Left lung (tissue), 10 donors: ENCODE results near the gene RASSF3. TPM values are rescaled to one million over a fixed set of nuclear protein-coding genes. Genes with fewer than 3 reads are reported as not detected.

Experiments used
- ATAC-seq: fragments of 200-7000 bp; cut with Tn5 transposase; one replicate; pipeline ENCODE4 v1.9.1; 2020; ENCODE audit warnings: moderate library complexity
- DNase-seq, 4 donors: peaks; one replicate each; pipeline ENCODE4 v3.0.0-alpha.2; 2013 to 2020
- H3K27ac ChIP-seq, 2 donors: fragments of 200-600 bp; sonication (generic) in 1 of 2; one replicate each; pipeline versions ENCODE4 v1.5.0 to v1.8.0; 2020 to 2021
- H3K27me3 ChIP-seq, 2 donors: fragments of 200-600 bp; sonication (generic) in 1 of 2; one replicate each; pipeline versions ENCODE4 v1.5.0 to v1.8.0; 2020 to 2021
- H3K36me3 ChIP-seq, 2 donors: fragments of 200-600 bp; sonication (generic) in 1 of 2; one replicate each; pipeline versions ENCODE4 v1.5.0 to v1.8.0; 2020 to 2021
- H3K4me1 ChIP-seq, 2 donors: fragments of 200-600 bp; one replicate each; pipeline ENCODE4 v1.8.0; 2021
- H3K4me3 ChIP-seq, 2 donors: fragments of 200-600 bp; sonication (generic) in 1 of 2; one replicate each; pipeline versions ENCODE4 v1.5.0 to v1.8.0; 2020 to 2021; ENCODE audit warnings: mild to moderate bottlenecking in 1 of 2
- H3K9me3 ChIP-seq, 2 donors: fragments of 200-600 bp; sonication (generic) in 1 of 2; one replicate each; pipeline versions ENCODE4 v1.5.0 to v1.8.0; 2020 to 2021
- intact Hi-C, 2 donors: fragments of 100-400 bp; cut with DNase I; formaldehyde crosslinking; loops; one replicate each; pipeline versions ENCODE4 v1.11.2 to v1.14.2; 2022
- polyA plus RNA-seq, 6 donors: library from polyadenylated mRNA; unstranded; fragments of 120-200 nt; gene quantifications; one replicate each; pipeline ENCODE4 v1.2.1, GENCODE V29; 2013; ENCODE audit not compliant: insufficient read length in 6 of 6
- total RNA-seq, 2 donors: library from RNA; stranded (reverse); fragmentation: NEBNext Ultra II Directional; extraction: Animal tissue kit (Norgen Biotek cat#: 25700); gene quantifications; one replicate each; pipeline ENCODE4 v1.2.1, GENCODE V29; 2021
- TF ChIP-seq, protein P1 (sequence below), 2 donors: fragments of 200-600 bp; sonication (generic) in 1 of 2; IDR thresholded peaks; one replicate each; pipeline versions ENCODE4 v1.5.0 to v1.8.0; 2021; ENCODE audit warnings: antibody characterized with exemption in 2 of 2
- donor health status: DM: no; HTN: yes; CAD: no.
- donor health status: DM: no; HTN: no; CAD: no.

Gene RASSF3
- total and polyA plus RNA-seq, 8 donors: 30.3 to 90.2 (median 35.6) TPM

DNA sequence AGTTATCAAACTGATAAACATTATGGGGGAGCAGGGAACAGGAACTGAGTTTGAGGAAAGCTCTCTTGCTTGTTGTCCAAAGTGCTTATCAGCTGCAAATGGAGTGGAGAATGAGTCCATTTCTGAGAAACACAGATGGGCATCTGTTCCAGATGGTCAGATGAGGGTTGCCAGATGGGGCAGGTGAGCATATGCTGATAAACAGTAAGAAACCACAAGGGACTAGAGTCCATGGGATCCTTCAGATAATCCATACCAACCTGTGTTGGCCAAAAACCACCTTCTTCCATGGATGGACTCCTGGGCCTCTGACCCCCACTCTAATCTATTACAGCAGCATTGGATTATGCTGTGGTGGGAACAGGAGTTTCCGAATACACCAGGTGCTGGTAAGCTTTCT is 110.6 kb downstream of the RASSF3 start:
- ATAC-seq: no peak
- TF ChIP-seq, protein P1, sequence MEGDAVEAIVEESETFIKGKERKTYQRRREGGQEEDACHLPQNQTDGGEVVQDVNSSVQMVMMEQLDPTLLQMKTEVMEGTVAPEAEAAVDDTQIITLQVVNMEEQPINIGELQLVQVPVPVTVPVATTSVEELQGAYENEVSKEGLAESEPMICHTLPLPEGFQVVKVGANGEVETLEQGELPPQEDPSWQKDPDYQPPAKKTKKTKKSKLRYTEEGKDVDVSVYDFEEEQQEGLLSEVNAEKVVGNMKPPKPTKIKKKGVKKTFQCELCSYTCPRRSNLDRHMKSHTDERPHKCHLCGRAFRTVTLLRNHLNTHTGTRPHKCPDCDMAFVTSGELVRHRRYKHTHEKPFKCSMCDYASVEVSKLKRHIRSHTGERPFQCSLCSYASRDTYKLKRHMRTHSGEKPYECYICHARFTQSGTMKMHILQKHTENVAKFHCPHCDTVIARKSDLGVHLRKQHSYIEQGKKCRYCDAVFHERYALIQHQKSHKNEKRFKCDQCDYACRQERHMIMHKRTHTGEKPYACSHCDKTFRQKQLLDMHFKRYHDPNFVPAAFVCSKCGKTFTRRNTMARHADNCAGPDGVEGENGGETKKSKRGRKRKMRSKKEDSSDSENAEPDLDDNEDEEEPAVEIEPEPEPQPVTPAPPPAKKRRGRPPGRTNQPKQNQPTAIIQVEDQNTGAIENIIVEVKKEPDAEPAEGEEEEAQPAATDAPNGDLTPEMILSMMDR (IDR thresholded peaks at IDR 0.05): no peak
- Histone ChIP-seq H3K27ac (no peak overlapping the region), H3K9me3 (no peaks in the 10 kb centered on the region), H3K36me3 (peaks cover 0 to 95% of the 10 kb centered on the region in 2 donors), H3K4me3 (no peak overlapping the region), H3K4me1 (peaks cover 0 to 18% of the 10 kb centered on the region in 2 donors), H3K27me3 (no peaks in the 10 kb centered on the region)
- no peak for DNase-seq
- intact Hi-C loops: no loop called here

DNA sequence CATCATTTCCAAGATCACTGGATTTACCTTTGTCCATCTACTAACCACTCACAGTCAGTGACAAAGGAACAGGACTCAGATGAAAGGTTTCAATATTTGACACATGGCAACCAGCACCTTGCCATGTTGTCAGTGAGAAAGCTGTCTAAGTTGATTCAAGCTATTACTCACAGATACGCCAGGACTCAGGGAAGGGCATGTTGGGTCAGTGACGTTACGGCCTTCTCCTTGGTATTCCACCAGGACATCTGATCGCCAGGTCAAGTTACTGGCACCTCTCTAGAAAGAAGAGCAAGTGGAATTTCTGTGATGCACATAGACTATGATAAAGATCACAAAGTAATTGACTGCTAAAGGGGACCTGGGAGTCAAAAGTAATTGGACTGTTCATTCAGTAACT is 112.5 kb downstream of the RASSF3 start:
- Histone ChIP-seq H3K4me1 (peaks cover 0 to 15% of the 10 kb centered on the region in 2 donors), H3K9me3 (no peaks in the 10 kb centered on the region), H3K27me3 (no peaks in the 10 kb centered on the region), H3K27ac (no peak overlapping the region), H3K4me3 (no peak overlapping the region), H3K36me3 (peaks cover 0 to 95% of the 10 kb centered on the region in 2 donors)
- intact Hi-C loops: no loop called here
- ATAC-seq (no peak), DNase-seq (no peak)
- TF ChIP-seq, protein P1 (IDR thresholded peaks at IDR 0.05): no peak

DNA sequence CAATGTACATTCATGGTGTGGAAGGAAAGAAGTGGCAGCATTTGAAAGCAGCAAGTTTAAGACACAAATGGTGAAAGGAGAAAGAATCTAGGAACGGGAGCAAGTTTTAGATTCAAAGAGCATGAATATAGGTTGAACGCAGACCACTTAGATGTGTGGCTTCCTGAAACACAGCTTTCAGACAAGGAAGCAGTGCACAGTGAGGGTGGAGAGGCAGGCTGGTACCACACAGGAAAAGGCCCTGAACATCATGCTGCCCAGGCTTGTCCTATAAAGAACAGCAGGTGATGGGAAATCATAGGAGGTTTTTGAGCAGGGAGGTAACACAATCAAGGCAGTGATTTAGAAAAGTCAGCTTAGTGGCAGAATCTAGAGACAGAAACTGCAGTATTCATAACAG is 113.3 kb downstream of the RASSF3 start:
- no peaks in the 10 kb centered on the region for H3K27me3 ChIP-seq
- DNase-seq: no peak
- H3K4me1 ChIP-seq: peaks cover 0 to 7% of the 10 kb centered on the region in 2 donors
- H3K27ac ChIP-seq: no peak overlapping the region
- intact Hi-C loops: no loop called here
- TF ChIP-seq, protein P1 (IDR thresholded peaks at IDR 0.05): no peak
- H3K36me3 ChIP-seq: peaks cover 0 to 96% of the 10 kb centered on the region in 2 donors
- H3K9me3 ChIP-seq: no peaks in the 10 kb centered on the region
- ATAC-seq: no peak
- no peak overlapping the region for H3K4me3 ChIP-seq

DNA sequence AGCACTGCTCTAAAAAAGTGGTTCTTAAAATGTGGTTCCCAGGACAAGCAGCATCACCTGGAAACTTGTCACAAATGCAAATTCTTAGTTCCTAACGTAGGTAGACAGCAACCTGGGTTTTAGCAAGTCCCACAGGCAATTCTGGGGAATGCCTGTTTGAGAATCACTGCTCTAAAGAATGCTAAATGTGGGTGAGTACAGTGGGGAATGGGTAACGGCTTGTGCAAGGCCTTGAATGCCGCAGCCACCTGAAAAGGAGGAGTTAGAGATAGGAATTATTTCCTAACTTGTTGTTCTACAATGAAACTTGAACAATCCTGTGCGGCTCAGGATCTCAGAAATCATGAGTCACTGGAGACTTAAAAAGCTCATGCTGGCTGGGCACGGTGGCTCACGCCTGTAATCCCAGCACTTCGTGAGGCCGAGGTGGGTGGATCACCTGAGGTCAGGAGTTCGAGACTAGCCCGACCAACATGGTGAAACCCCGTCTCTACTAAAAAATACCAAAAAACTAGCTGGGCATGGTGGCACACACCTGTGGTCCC is 114.0 kb downstream of the RASSF3 start:
- TF ChIP-seq, protein P1 (IDR thresholded peaks at IDR 0.05): no peak
- H3K36me3 ChIP-seq: peaks cover 0 to 95% of the 10 kb centered on the region in 2 donors
- ATAC-seq (no peak), DNase-seq (no peak)
- H3K4me1 ChIP-seq: peaks cover 0 to under 1% of the 10 kb centered on the region in 2 donors
- no peaks in the 10 kb centered on the region for H3K27me3 ChIP-seq
- no peaks in the 10 kb centered on the region for H3K9me3 ChIP-seq
- intact Hi-C loops: no loop called here
- no peak overlapping the region for H3K27ac ChIP-seq
- H3K4me3 ChIP-seq: no peak overlapping the region

DNA sequence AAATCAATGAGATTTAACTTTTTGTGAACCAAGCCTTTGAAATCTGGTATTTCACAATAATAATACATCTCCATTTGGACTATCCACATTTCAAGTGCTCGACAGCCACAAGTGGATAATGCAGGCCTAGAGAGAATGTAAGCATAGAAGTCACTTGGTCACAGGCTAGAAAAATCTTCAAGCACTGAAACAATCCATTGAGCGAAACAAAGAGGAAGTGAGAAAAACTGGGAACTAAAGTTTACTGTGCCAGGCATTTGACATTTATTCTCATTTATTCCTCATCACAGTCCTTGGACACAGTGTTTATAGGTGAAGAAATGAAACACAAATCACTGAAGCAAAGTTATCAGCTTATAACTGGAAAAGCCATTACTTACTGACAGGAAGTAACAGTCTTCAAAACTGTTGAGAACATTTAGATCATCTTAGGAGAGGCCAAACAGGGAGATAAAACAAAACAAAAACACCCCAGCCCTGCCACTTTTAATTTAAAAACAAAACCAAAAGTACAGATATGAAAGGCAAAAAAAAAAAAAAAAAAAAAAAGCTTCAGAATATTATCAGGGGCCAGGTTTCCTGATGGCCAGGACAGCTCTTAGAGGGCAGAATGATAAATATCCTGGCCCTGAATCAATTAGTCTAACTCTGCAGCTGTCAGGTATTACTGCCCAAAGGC is 119.8 kb downstream of the RASSF3 start:
- H3K4me1 ChIP-seq: peaks cover 0 to 18% of the 10 kb centered on the region in 2 donors
- intact Hi-C loops: no loop called here
- no peak overlapping the region for H3K4me3 ChIP-seq
- ATAC-seq: peak; percentile 29
- TF ChIP-seq, protein P1 (IDR thresholded peaks at IDR 0.05): no peak
- H3K36me3 ChIP-seq: peaks cover 0 to 76% of the 10 kb centered on the region in 2 donors
- peak overlapping the region in 1 of 2 donors; percentile 66 for H3K27ac ChIP-seq
- DNase-seq: no peak
- no peaks in the 10 kb centered on the region for H3K9me3 ChIP-seq
- H3K27me3 ChIP-seq: no peaks in the 10 kb centered on the region
